ENCODE data around the gene FAM117B.
"Not testable (repeated sequence)": the region's sequence is repeated elsewhere in the genome, so short reads cannot be mapped to it uniquely, and the experiment has no call there.

Gene FAM117B

DNA sequence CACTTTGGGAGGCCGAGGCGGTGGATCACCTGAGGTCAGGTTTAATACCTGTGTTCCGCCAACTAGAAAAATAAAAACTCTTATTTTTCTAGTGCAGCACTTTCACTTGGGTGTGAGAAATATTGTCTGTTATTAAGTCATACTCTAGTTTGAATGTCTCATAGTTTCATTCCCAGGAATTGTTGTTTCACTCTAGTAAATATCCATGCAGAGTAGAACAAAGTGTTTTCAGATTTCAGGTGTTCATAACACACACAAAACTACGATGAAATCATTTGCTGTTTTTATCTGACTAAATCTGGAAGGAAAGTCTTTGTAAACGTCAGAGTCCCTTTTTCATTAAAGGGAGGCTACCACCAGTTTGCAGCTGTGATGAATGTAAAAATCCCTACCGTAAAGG, 4.0 kb downstream of the FAM117B start:
- DNase-seq (ENCODE audit: low spot score), result no peak

DNA sequence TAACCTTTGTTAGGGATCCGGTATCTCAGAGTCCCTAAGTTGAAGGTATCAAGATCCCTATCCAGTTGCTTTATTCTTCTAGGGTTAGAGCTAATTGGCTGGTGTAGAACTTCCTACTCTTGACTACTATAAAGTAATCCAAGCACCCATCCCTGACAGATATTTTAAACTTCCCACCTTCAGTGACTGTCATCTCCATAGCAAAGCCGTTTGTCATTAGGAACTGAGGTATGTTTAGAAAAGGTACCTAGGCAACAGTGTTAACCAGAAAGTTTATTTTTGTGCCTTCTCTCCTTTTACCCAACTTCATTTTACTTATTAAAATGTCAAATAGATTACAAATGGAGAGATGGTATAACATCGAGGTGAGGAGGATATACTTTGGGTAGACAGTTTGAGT, 4.5 kb downstream of the FAM117B start:
- DNase-seq (ENCODE audit: low spot score), result peak; percentile 34

DNA sequence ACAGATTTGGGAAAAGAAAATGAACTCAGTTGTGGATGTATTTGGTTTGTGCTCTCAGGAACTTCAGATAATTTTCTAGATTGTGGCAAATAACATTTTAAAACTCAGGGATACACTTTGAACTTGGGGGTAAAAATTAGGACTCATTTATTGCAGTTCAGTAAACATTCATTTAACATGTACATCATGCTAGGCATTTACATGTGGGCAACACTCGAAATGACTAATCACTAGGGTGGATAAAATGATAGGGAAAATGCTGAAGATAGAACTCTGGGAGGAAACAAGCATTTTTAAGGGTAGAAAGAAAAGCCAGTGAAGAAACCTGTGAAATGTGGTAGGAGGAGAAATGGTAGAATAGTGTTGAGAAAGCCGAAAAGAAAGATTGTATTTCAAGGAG, 7.8 kb downstream of the FAM117B start:
- no peak for DNase-seq (ENCODE audit: low spot score)

DNA sequence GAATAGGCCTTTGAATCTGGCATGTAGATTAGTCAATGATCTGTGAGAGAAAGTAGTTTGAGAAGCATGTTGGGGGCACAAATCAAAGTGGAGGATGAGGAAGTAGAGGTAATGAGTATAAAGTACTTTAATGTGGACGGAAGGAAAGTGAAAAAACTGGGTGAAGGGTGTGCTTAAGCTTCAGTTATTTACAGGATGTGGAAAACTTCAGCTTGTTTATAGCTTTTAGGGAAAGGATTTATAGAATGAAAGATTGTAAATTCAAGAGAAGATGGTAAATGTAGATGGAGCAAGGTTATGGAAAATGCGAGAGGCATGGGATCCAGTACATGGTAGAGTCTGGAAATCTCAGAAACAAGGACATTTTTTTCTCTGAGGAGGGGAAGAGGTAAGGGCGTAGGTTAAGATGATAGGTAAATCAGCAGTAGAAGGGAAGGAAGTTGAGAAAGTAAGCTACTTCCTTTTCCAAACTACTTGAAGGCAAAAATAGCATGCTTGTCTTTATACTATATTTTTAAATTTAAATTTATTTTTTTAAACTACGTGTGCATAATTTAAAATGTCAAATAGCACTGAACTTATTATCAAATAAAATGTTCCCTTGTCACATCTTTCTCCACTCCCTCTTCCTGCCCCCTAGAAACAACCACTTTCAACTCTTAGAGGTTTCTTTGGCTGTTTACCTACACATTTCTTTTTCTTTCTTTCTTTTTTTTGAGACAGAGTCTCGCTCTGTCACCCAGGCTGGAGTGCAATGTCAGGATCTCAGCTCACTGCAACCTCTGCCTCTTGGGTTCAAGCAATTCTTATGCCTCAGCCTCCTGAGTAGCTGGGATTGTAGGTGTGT, 8.5 kb downstream of the FAM117B start:
- peak; percentile 65 for DNase-seq (ENCODE audit: low spot score)

DNA sequence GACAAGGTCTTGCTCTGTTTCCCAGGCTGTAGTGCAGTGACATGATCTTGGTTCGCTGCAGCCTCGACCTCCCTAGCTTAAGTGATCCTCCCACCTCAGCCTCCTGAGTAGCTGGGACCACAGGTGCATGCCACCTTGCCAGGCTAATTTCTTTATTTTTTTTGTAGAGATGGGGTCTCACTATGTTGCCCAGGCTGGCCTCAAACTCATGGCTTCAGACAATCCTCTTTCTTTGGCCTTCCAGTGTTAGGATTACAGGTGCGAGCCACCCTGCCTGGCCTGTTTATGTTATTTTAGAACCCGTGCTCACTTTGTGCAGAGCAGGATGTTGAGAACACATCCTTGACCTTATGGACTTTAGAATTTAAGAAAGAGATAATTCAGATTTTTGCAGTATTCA, 17.4 kb downstream of the FAM117B start:
- no peak for DNase-seq (ENCODE audit: low spot score)

DNA sequence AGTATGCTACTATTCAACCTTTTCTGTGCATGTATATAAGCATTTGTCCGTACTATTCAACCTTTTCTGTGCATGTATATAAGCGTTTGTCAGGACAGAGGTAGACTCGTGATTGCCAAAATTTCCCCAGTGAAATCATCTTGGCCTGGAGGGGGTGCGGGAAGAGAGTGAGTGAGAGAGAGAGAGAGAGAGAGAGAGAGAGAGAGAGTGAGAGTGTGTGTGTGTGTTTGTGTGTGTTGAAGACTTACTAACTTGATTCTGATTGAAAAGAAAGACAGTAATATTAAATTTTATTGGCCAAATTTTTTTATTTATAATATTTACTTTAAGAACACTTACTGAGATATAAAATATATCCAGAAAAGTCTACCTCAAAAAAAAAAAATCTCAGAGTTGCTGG, 19.1 kb downstream of the FAM117B start:
- no peak for DNase-seq (ENCODE audit: low spot score)

DNA sequence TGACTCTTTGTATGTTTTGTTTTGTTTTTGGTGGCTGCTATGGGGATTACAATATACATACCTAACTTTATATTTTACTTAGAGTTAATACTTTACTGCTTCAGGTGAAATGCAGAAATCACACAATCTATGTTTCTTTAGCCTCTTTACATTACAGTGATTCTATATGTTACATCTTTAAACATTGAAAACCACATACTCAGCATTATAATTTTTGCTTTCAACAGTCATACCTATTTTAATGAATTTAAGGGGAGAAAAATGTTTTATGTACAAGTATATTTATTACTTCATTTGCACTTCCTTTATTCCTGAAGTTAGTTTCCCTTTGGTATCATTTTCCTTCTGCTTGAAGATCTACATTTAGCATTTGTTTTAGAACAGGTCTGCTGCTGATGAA, 23.1 kb downstream of the FAM117B start:
- no peak for DNase-seq (ENCODE audit: low spot score)

DNA sequence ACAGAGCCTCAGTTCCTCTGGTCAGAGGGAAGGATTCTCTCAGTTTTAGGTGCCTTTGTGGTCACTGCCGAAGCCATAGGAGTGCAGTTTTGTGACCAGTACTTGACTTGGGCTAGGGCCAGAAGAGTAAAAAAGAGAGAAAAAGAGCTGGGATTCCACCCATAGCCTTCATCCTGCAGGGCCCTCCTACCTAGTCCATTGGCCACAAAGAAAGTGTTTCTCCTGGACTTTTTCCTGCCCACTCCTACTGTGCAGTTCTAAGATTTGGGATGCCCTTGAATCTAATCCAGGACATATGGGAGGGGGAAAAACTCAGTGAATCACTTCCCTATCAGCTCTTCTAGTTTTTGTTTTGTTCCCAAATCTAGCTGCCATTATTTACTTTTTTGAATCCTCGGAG, 26.0 kb downstream of the FAM117B start:
- DNase-seq (ENCODE audit: low spot score), result no peak

DNA sequence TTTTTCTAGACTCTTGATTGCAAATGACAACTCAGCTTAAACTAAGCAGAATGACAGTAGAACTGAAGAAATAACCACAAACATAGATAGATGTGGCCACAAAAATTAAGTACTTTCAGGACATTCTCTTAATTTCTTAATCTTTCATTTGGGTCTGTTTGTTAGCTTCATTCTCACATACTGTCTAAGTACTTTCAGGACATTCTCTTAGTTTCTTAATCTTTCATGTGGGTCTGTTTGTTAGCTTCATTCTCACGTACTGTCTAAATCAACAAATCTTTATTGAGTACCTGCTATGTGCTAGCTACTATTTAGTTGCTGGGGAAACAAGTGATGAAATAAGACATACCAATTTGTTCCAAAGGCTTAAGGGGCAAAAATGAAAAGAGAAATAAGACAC, 35.1 kb downstream of the FAM117B start:
- DNase-seq (ENCODE audit: low spot score), result no peak

DNA sequence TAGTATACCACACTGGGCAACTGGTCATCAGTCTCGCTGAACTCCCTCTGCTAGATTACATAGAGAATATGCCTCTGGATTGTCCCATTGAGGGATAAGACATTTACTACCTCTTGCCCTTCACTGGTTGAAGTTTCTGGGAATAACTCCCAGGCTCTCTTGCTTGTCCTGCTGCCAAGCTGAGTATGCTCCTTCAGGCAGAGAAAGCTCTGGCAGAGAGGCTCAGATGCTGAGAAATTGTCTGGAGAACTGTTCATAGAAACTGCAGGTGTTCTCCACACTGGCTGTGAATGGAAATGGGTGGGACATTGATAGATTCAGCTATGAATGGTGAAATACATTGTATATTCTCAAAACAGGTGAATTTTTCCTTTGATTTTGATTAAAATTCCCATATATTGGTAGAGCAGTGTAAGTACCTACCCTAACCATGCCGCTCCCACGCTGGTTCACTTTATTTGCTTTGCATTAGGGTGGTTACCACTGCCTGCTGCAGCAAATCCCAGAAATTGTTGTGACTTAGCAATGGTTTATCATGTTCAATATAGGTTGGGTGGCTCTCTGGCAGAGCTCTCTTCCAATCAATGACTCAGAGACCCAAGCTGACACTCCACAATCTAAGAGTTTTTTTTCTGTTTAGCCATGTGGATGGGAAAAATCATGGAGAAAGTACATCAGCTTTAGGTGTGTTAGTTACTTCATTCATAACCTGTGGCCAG, 36.7 kb downstream of the FAM117B start:
- DNase-seq (ENCODE audit: low spot score), result no peak

DNA sequence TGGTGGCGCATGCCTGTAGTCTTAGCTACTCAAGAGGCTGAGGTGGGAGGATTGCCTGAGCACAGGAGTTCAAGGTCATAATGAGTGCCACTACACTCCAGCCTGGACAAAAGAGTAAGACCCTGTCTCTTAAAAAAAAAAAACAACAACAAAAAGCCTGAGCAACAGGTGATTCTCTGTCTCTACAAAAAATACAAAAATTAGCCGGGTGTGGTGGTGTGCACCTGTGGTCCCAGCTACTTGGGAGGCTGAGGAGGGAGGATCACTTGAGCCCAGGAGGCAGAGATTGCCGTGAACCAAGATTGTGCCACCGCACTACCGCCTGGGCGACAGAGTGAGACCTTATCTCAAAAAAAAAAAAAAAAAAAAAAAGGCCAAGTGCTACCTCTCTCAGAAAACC, 40.3 kb downstream of the FAM117B start:
- DNase-seq (ENCODE audit: low spot score), result not testable (repeated sequence)

DNA sequence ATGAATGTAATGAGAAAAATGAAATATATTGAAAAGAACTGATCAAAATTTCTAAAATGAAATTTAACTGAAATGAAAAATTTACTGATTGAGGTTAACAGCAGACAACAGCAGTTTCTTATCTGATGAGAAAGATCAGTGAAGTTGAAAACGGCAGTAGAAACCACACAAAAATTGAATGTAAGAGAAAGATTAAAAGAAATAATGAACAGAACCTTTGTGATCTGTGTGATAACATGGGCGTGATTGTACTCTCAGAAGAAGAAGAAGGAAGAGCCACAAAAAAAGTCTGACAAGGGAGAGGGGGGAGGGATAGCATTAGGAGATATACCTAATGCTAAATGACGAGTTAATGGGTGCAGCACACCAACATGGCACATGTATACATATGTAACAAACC, 45.2 kb downstream of the FAM117B start:
- DNase-seq (ENCODE audit: low spot score), result no peak

DNA sequence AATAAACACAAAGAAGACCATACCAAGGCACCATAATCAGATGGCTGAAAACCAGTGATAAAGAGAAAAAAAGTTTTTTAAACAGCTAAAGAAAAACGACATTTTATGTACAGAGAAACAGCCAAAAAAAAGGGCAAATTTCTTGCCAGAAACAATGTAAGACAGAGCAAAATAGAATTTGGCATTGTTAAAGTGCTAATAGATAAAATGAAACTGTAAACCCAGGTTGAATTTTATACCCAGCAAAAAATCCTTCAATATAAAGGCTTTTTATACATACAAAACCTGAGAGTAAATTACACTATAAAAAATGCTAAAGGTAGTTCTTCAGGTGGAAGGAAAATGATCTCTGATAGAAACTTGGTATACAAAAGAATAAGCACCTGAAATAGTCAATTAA, 45.7 kb downstream of the FAM117B start:
- DNase-seq (ENCODE audit: low spot score), result no peak

DNA sequence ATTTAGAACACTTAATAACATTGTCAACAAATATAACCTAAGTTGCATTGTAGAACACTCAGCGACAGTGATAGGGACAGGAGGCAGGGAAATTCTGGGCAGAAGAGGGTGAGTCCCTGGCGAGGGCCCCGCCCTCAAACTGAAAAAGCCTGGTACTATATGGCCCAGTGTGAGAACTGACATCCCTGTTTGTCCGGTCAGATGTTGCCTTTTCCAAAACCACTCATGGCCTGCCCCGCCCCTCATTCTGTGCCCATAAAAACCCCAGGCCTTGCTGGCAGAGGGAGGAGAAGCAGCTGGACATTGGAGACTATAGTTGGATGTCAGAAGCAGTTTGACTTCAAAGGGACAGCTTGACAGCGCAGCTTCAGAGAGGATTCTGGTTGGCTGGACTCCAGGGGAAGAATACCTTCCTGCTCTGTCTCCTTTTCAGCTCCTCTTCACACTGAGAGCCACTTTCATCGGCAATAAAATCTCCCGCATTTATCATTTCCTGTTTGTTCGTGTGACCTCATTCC, 47.0 kb downstream of the FAM117B start:
- DNase-seq (ENCODE audit: low spot score), result no peak

DNA sequence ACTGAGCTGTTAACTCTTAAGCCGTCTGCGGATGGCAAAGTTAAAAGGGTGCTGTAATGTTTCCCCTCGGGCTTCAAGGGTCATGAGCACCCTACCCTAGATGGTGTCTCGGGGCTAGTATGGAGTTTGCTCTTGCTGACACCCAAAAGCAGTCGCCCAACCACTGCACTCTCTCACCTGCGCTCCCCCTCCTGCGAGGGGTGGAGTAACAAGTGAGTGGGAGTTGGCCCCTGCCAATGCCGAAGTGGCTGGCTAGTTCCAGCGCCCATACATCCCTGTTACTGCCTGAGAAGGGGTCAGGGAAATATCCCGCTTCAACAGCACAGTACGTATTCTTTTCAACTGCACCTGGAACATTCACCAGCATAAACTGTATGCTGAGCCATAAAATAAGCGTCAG, 47.5 kb downstream of the FAM117B start:
- no peak for DNase-seq (ENCODE audit: low spot score)

DNA sequence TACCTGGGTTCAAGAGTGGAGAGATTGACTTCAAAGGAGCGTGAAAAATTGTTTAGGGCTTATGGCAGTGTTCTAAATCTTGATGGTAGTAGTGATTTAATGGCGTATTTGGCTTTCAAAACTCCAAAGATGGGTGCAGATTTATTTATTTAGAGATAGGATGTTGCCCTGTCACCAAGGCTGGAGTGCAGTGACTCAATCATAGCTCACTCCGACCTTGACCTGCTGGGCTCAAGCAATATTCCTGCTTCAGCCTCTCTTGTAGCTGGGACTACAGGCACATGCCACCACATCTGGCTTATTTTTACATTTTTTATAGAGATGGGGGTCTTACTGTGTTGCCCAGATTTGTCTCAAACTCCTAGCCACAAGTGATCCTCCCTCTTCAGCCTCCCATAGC, 52.5 kb downstream of the FAM117B start:
- DNase-seq (ENCODE audit: low spot score), result no peak

DNA sequence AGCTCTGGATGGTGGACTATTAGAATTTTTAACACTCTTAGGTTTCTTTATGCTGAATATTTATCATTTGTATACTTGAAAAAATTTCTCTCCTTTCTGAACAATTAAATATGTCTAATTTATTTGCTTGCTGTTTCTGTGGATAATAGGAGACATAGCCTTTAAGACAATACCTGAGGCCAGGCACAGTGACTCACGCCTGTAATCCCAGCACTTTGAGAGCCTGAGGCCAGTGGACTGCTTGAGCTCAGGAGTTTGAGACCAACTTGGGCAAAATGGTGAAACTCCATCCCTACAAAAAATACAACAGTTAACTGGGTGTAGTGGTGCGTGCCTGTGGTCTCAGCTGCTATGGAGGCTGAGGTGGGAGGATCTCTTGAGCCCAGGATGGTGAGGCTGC, 54.7 kb downstream of the FAM117B start:
- DNase-seq (ENCODE audit: low spot score), result no peak

DNA sequence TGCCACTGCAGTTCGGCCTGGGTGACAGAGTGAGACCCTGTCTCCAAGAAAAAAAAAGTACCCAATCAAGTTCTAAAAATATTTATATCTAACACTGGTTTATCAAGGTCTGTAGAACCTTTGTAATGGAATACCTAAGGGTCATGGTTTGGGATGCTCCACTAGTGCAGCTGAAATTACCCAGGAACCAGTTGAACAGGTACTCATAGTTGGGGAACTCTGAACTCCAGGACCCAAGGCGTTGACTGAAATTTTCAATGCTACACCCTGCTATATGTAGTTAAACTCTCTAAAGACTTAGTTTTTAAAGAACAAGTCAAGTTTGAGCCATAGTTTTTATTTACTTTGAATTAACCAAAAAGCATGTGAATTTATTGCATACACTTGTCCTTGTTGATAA, 55.1 kb downstream of the FAM117B start:
- DNase-seq (ENCODE audit: low spot score), result no peak

DNA sequence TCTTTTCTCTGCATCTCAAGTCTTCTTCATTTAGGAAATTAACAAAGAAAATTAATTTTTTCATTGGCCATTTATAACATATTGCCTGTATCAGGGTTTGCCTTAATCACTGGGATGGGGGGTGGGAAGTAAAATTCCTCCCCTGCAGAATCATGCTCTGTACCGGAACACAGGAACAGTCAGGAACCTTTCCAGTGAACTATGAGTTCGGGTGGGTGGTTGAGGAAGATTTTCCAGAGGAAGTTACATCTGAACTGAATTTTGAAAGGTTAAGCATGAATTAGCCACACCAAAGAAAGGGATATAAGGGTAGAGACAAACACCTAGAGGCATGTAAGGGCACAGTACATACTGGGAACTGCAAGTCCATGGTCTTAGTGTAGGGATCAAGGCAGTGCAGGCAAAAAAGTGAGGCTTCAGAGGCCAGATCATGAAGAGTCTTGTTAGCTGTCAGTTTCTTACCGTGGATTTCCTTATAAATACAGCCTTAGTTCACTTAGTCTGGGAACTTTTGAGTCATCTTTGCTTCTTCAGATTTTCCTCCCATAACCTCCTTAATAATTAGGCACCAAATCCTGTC, 55.6 kb downstream of the FAM117B start:
- DNase-seq (ENCODE audit: low spot score), result no peak

DNA sequence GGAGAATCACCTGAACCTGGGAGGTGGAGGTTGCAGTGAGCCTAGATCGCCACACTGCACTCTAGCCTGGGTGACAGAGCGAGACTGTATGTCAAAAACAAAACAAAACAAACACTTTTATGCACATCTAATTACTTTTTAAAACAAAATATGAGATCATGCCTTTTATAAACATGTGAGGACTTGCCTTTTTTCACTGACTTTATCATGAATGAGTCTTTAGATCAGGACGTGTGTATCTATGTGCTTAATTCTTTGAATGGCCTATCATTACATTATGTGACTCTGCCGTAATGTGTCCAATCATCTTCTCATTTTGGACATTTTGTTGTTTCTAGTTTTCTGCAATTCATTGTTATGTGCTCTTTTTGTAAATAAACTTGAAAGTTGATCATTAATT, 58.7 kb downstream of the FAM117B start:
- DNase-seq (ENCODE audit: low spot score), result no peak

DNA sequence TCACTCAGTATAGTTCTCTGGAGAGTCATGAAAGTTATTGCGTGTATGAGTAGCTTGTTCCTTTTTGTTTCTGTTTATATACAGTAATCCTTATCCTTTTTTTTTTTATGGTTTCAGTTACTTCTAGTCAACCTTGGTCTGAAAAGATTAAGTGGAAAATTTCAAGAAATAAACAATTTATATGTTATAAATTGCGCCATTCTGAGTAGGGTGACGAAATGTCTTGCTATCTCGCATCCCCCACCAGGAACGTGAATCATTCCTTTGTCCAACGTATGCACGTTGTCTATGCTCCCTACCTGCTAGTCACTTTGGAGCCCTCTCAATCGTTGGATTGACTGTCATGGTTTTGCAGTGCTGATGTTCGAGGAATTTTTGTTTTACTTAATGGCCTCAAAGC, 60.4 kb downstream of the FAM117B start:
- DNase-seq (ENCODE audit: low spot score), result no peak

DNA sequence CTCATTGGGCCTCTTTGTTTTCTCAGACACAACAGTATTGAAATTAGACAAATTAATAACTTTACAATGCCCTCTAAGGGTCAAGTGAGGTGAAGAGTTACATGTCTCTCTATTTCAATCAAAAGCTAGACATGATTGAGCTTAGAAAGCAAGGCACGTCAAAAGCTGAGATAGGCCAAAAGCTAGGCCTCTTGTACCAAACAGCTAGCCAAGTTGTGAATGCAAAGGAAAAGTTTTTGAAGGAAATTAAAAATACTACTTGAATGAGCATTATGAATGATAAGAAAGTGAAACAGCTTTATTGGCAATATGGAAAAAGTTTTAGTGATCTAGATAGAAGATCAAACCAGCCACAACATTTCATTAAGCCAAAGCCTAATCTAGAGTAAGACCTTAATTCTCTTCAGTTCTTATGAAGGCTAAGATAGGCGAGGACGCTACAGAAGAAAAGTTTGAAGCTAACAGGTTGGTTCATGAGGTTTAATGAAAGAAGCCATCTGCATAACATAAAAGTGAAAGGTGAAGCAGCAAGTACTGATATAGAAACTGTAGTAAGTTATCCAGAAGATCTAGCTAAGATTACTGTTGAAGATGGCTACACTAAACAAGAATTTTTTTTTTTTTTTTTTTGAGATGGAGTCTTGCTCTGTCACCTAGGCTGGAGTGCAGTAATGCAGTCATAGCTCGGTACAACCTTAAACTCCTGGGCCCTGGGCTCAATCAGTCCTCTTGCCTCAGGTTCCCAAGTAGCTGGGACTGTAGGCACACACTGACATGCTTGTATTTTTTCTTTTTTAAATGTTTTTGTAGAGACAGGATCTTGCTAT, 65.5 kb downstream of the FAM117B start:
- DNase-seq (ENCODE audit: low spot score), result no peak

All from NAMALWA (cell line).